CD4-positive, alpha-beta T cell (primary cell): ENCODE results near the gene TMEM106C. TPM values are rescaled to one million over a fixed set of nuclear protein-coding genes. Genes with fewer than 3 reads are reported as not detected.

Experiments
- ATAC-seq: fragments of 200-7000 bp; cut with Tn5 transposase; one replicate; pipeline ENCODE4 v1.10.0; 2022; ENCODE audit warnings: mild to moderate bottlenecking; ENCODE audit not compliant: poor library complexity
- CTCF ChIA-PET: fragments of 350-600 bp; sonication (Branson Sonifier 250); formaldehyde crosslinking; loops from one replicate; lab custom pipeline; 2021; ENCODE audit warnings: antibody characterized with exemption, inconsistent platforms; lab: Charles Lee
- POLR2A ChIA-PET: fragments of 350-600 bp; sonication (Branson Sonifier 250); formaldehyde crosslinking; loops from one replicate; lab custom pipeline; 2021; ENCODE audit warnings: antibody characterized with exemption, inconsistent platforms; lab: Charles Lee
- DNase-seq, 14 experiments: peaks; one replicate each; pipeline ENCODE4 v3.0.0-alpha.2; 2013 to 2020; ENCODE audit warnings: mixed read lengths in 2 of 14
- H3K27ac ChIP-seq, 2 donors: one replicate each; pipeline versions ENCODE4 v1.5.1 to v1.7.0; 2013; ENCODE audit warnings: low read length in 2 of 2, low read depth in 1 of 2, mild to moderate bottlenecking in 1 of 2
- H3K27me3 ChIP-seq, 2 experiments: 1 replicate in 1 of 2; 2 replicates in 1 of 2; pipeline versions ENCODE4 v1.6.1 to v1.7.0; 2013; ENCODE audit warnings: low read length in 2 of 2, control low read depth in 1 of 2, mild to moderate bottlenecking in 1 of 2, moderate library complexity in 1 of 2; ENCODE audit not compliant: insufficient read depth in 2 of 2, control insufficient read depth in 1 of 2
- H3K36me3 ChIP-seq: one replicate; pipeline ENCODE4 v1.6.1; 2013; ENCODE audit warnings: low read length, control low read depth; ENCODE audit not compliant: insufficient read depth
- H3K4me1 ChIP-seq: one replicate; pipeline ENCODE4 v1.6.1; 2013; ENCODE audit warnings: low read length, control low read depth; ENCODE audit not compliant: insufficient read depth
- H3K4me3 ChIP-seq: one replicate; pipeline ENCODE4 v1.5.1; 2013; ENCODE audit warnings: mild to moderate bottlenecking, low read length, moderate library complexity
- H3K9me3 ChIP-seq, 2 experiments: 1 replicate in 1 of 2; 2 replicates in 1 of 2; pipeline versions ENCODE4 v1.6.1 to v1.7.0; 2013; ENCODE audit warnings: low read length in 2 of 2, mild to moderate bottlenecking in 2 of 2, control low read depth in 1 of 2, moderate library complexity in 1 of 2; ENCODE audit not compliant: control insufficient read depth in 1 of 2, insufficient read depth in 1 of 2
- H3K27ac Mint-ChIP-seq: one replicate; pipeline ENCODE4 v1.8.0; 2020; ENCODE audit warnings: mixed read lengths
- H3K27me3 Mint-ChIP-seq: one replicate; pipeline ENCODE4 v1.8.0; 2021; ENCODE audit warnings: mixed read lengths
- H3K36me3 Mint-ChIP-seq: one replicate; pipeline ENCODE4 v1.8.0; 2021; ENCODE audit warnings: low read depth, mixed read lengths
- H3K4me1 Mint-ChIP-seq: one replicate; pipeline ENCODE4 v1.8.0; 2021; ENCODE audit warnings: low read depth, mixed read lengths
- H3K4me3 Mint-ChIP-seq: one replicate; pipeline ENCODE4 v1.8.0; 2020; ENCODE audit warnings: mild to moderate bottlenecking, mixed read lengths
- H3K9me3 Mint-ChIP-seq: one replicate; pipeline ENCODE4 v1.8.0; 2020; ENCODE audit warnings: mixed read lengths
- intact Hi-C, 2 experiments: fragments of 100-400 bp; cut with DNase I in 1 of 2; cut with micrococcal nuclease in 1 of 2; formaldehyde crosslinking; loops; one replicate each; pipeline versions ENCODE4 v1.15.1 to v1.9.0; 2023 to 2025; cut with DNase I, micrococcal nuclease
- total RNA-seq, 174 experiments: library from RNA in 2 of 174; stranded (reverse) in 2 of 174; gene quantifications; one replicate each; pipeline ENCODE4 v1.2.3 and lab custom pipeline; 2021 to 2026
- TF ChIP-seq, protein P1 (sequence below): fragments of 200-600 bp; IDR thresholded peaks from one replicate; pipeline ENCODE4 v1.8.0; 2022; ENCODE audit warnings: antibody characterized with exemption, mild to moderate bottlenecking

Gene TMEM106C
- total RNA-seq, 2 experiments from 2014 or later = 17.4 to 20.3 TPM

DNA sequence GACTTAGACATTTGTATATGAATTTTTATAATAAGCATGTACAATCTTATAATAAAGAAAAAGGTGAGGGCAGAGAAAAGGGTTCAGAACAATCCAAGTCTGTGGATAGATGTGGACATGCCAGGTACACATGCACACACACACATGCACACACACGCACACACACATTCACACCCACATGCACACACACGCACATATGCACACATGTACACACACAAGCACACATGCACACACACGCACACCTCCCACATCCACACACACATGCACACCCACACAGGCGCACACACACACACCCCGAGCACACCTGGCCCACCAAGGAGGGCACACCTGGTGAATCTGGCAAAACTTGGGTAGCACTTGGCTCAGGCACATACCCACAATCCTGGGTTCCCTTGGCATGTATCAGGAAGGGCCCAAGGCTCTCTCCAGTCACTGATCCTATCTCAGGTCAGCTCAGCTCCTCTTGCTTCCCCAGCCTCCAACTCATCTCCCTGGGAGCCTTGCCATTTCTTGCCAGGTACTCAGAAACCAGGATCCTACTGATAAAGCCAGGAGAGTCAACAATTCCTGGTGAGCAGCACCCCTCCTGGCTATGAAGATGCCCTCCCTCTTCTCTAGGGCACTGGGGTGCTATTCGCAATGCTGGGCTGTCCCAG, 18.6 kb upstream of the TMEM106C start:
- no peak overlapping the region for H3K4me3 Mint-ChIP-seq
- intact Hi-C loops = loop anchor here (5.0 to 10.0 kb wide), 7 partner anchors 73 to 672 kb away; no protein-coding TSS in a partner anchor
- TF ChIP-seq, protein P1, sequence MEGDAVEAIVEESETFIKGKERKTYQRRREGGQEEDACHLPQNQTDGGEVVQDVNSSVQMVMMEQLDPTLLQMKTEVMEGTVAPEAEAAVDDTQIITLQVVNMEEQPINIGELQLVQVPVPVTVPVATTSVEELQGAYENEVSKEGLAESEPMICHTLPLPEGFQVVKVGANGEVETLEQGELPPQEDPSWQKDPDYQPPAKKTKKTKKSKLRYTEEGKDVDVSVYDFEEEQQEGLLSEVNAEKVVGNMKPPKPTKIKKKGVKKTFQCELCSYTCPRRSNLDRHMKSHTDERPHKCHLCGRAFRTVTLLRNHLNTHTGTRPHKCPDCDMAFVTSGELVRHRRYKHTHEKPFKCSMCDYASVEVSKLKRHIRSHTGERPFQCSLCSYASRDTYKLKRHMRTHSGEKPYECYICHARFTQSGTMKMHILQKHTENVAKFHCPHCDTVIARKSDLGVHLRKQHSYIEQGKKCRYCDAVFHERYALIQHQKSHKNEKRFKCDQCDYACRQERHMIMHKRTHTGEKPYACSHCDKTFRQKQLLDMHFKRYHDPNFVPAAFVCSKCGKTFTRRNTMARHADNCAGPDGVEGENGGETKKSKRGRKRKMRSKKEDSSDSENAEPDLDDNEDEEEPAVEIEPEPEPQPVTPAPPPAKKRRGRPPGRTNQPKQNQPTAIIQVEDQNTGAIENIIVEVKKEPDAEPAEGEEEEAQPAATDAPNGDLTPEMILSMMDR = no peak
- H3K27me3 Mint-ChIP-seq = peaks cover 19% of the 10 kb centered on the region
- ChIA-PET CTCF (no interaction called here), POLR2A (no interaction called here)
- ATAC-seq = no peak
- no peak for DNase-seq
- H3K4me3 ChIP-seq = no peak overlapping the region
- no peaks in the 10 kb centered on the region for H3K9me3 ChIP-seq
- peaks cover 4 to 10% of the 10 kb centered on the region in 2 experiments for H3K27me3 ChIP-seq
- no peak overlapping the region for H3K27ac Mint-ChIP-seq
- H3K27ac ChIP-seq = no peak overlapping the region
- no peaks in the 10 kb centered on the region for H3K9me3 Mint-ChIP-seq
- no peaks in the 10 kb centered on the region for H3K36me3 ChIP-seq
- no peaks in the 10 kb centered on the region for H3K4me1 Mint-ChIP-seq
- H3K36me3 Mint-ChIP-seq = no peaks in the 10 kb centered on the region
- peaks cover 7% of the 10 kb centered on the region for H3K4me1 ChIP-seq

DNA sequence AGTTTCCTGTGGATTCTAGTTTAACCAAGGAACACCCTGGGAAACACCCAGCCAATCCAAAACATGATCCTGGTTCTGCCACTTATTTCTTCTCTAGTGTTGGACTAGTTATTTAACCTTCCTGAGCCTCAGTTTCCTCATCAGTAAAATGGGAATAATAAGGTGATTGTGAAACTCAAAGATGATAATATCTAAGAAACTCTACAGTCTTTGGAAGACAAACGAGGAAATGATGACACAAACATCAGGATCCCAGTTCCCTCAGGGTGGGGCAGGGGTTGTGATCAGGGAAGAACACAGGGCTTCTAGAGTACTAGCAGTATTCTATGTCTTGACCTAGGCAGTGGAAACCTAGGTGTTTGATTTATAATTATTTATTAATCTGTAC, 18.1 kb upstream of the TMEM106C start:
- H3K36me3 ChIP-seq = no peaks in the 10 kb centered on the region
- intact Hi-C loops = loop anchor here (5.0 to 10.0 kb wide), 5 partner anchors 73 to 669 kb away; no protein-coding TSS in a partner anchor
- H3K27me3 ChIP-seq = peaks cover 4 to 10% of the 10 kb centered on the region in 2 experiments
- no peaks in the 10 kb centered on the region for H3K4me1 Mint-ChIP-seq
- DNase-seq = no peak
- no peaks in the 10 kb centered on the region for H3K36me3 Mint-ChIP-seq
- no peak overlapping the region for H3K27ac ChIP-seq
- ATAC-seq = no peak
- H3K27me3 Mint-ChIP-seq = peaks cover 15% of the 10 kb centered on the region
- H3K4me3 ChIP-seq = no peak overlapping the region
- H3K4me1 ChIP-seq = peaks cover 7% of the 10 kb centered on the region
- CTCF ChIA-PET = no interaction called here
- no peaks in the 10 kb centered on the region for H3K9me3 ChIP-seq
- POLR2A ChIA-PET = no interaction called here
- H3K4me3 Mint-ChIP-seq = no peak overlapping the region
- no peaks in the 10 kb centered on the region for H3K9me3 Mint-ChIP-seq
- H3K27ac Mint-ChIP-seq = no peak overlapping the region
- TF ChIP-seq, protein P1 = no peak

DNA sequence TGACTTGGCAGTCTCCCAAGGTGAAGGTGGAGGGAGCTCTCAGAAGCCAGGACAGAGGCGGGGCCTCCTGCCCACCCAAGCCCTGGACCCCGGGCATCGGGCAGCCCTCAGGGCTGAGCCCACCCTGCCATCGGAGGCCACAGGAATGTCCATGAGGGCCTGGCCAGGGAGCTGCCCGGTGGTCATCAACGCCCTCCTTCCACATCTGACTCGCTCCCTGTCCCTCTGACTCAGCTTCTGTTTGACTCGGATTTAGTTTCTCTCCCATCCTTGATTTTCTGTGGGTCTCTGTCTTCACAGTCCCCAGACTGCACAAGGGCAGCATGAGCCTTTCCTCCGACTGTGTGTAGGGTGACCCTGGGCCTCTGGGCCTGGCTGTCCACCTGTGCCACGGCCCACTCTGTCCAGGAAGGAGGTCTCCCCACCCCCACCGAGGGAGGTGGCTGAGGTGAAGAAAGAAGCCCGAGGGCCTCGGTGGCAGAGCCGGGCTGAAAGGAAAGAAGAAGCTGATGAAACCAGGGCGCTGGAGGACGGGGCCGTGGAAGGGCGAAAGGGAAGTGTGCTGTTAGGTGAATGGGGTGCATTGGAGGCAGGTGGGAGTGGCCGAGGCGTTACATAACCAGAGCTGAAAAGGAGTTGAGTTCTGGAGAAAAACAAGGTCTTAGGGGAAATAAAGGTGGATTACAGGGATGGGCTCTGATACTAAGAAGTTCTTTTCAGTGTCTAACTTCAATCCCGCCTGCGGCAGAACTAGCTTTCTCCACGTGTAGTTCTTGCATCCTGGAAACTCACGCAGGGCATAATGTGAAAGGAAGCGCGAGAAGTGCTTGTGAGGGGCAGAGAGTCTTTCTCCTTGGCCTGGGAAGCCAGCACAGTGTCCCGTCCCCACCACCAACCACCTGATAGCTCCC, 16.7 kb upstream of the TMEM106C start:
- no peaks in the 10 kb centered on the region for H3K36me3 ChIP-seq
- H3K27ac ChIP-seq = no peak overlapping the region
- Mint-ChIP-seq H3K9me3 (no peaks in the 10 kb centered on the region), H3K4me1 (no peaks in the 10 kb centered on the region), H3K36me3 (no peaks in the 10 kb centered on the region), H3K4me3 (no peak overlapping the region), H3K27ac (no peak overlapping the region), H3K27me3 (peaks cover 4% of the 10 kb centered on the region)
- POLR2A ChIA-PET = no interaction called here
- H3K9me3 ChIP-seq = no peaks in the 10 kb centered on the region
- H3K4me3 ChIP-seq = no peak overlapping the region
- TF ChIP-seq, protein P1 = no peak
- CTCF ChIA-PET = no interaction called here
- intact Hi-C loops = loop anchor here (5.0 to 10.0 kb wide), 5 partner anchors 74 to 668 kb away; no protein-coding TSS in a partner anchor
- peaks cover 7% of the 10 kb centered on the region for H3K4me1 ChIP-seq
- no peak for ATAC-seq
- H3K27me3 ChIP-seq = peaks cover 4 to 10% of the 10 kb centered on the region in 2 experiments
- DNase-seq = peak in 1 of 14 experiments; percentile 18
